WTC11 (cell line): ENCODE results near the gene MAPT. TPM values are rescaled to one million over a fixed set of nuclear protein-coding genes. Genes with fewer than 3 reads are reported as not detected.

Experiments used
- ATAC-seq: fragments of 200-7000 bp; cut with Tn5 transposase; 2 replicates; pipeline ENCODE4 v1.10.0; 2021; ENCODE audit warnings: mild to moderate bottlenecking, moderate library complexity
- CTCF ChIA-PET: fragments of 300-600 bp; sonication (Branson Sonifier 250); formaldehyde crosslinking; loops from one replicate; lab custom pipeline; 2021; ENCODE audit warnings: antibody characterized with exemption; lab: Charles Lee
- POLR2A ChIA-PET: fragments of 350-600 bp; sonication (Branson Sonifier 250); formaldehyde crosslinking; loops from one replicate; lab custom pipeline; 2021; ENCODE audit warnings: antibody characterized with exemption; lab: Charles Lee
- DNase-seq: peaks from one replicate; pipeline ENCODE4 v3.0.0; 2021; ENCODE audit warnings: low spot score
- H3K27ac Mint-ChIP-seq: 2 replicates; pipeline ENCODE4 v1.8.0; 2021; ENCODE audit warnings: mixed read lengths
- H3K27me3 Mint-ChIP-seq: 2 replicates; pipeline ENCODE4 v1.8.0; 2021; ENCODE audit warnings: low read depth, mild to moderate bottlenecking, moderate library complexity, mixed read lengths
- H3K36me3 Mint-ChIP-seq: 2 replicates; pipeline ENCODE4 v1.8.0; 2021; ENCODE audit warnings: mixed read lengths
- H3K4me1 Mint-ChIP-seq: 2 replicates; pipeline ENCODE4 v1.8.0; 2022; ENCODE audit warnings: mixed read lengths
- H3K4me3 Mint-ChIP-seq: 2 replicates; pipeline ENCODE4 v1.8.0; 2021; ENCODE audit warnings: mild to moderate bottlenecking, moderate library complexity, mixed read lengths
- H3K9me3 Mint-ChIP-seq: 2 replicates; pipeline ENCODE4 v1.8.0; 2021; ENCODE audit warnings: mixed read lengths
- AFF4 ChIP-seq: sonication (generic); formaldehyde crosslinking; IDR thresholded peaks from 2 replicates; pipeline ENCODE4 v1.8.1; 2023; ENCODE audit warnings: mild to moderate bottlenecking, missing genetic modification reagents, borderline replicate concordance
- ESRRA ChIP-seq: sonication (generic); formaldehyde crosslinking; IDR thresholded peaks from 2 replicates; pipeline ENCODE4 v1.8.1; 2022; ENCODE audit warnings: mild to moderate bottlenecking, missing genetic modification reagents, borderline replicate concordance
- HMGA2 ChIP-seq: fragments of 250-450 bp; sonication (Bioruptor Pico); IDR thresholded peaks from 2 replicates; pipeline ENCODE4 v1.4.0; 2021; ENCODE audit warnings: mild to moderate bottlenecking, moderate library complexity
- NFATC4 ChIP-seq: fragments of 250-450 bp; sonication (Bioruptor Pico); IDR thresholded peaks from 2 replicates; pipeline ENCODE4 v1.9.0; 2021; ENCODE audit warnings: mild to moderate bottlenecking
- NR3C1 ChIP-seq: sonication (generic); formaldehyde crosslinking; conservative IDR thresholded peaks from 2 replicates; pipeline ENCODE4 v1.8.1; 2023; ENCODE audit warnings: low read depth, mild to moderate bottlenecking, missing genetic modification reagents
- PRRX2 ChIP-seq: fragments of 250-450 bp; sonication (Bioruptor Pico); IDR thresholded peaks from 2 replicates; pipeline ENCODE4 v1.8.0; 2021; ENCODE audit warnings: mild to moderate bottlenecking
- SMAD4 ChIP-seq: sonication (generic); formaldehyde crosslinking; IDR thresholded peaks from 2 replicates; pipeline ENCODE4 v1.8.0; 2022; ENCODE audit warnings: mild to moderate bottlenecking, missing genetic modification reagents
- USF1 ChIP-seq: sonication (generic); formaldehyde crosslinking; IDR thresholded peaks from 2 replicates; pipeline ENCODE4 v1.8.0; 2022; ENCODE audit warnings: mild to moderate bottlenecking, missing genetic modification reagents
- ZBTB21 ChIP-seq: sonication (generic); formaldehyde crosslinking; IDR thresholded peaks from 2 replicates; pipeline ENCODE4 v1.8.1; 2023; ENCODE audit warnings: mild to moderate bottlenecking, missing genetic modification reagents, borderline replicate concordance
- ZNF138 ChIP-seq: sonication (generic); formaldehyde crosslinking; conservative IDR thresholded peaks from 2 replicates; pipeline ENCODE4 v1.8.1; 2022; ENCODE audit warnings: mild to moderate bottlenecking, moderate library complexity, missing genetic modification reagents
- ZNF532 ChIP-seq: fragments of 250-450 bp; sonication (Bioruptor Pico); IDR thresholded peaks from 2 replicates; pipeline ENCODE4 v1.9.0; 2021; ENCODE audit warnings: mild to moderate bottlenecking, borderline replicate concordance
- total RNA-seq: library from RNA; stranded (reverse); gene quantifications from 3 replicates; pipeline ENCODE4 v1.2.3, GENCODE V29; 2021
- TF ChIP-seq, protein P1 (sequence below): sonication (generic); formaldehyde crosslinking; IDR thresholded peaks from 2 replicates; pipeline ENCODE4 v1.8.1; 2023; ENCODE audit warnings: mild to moderate bottlenecking, missing genetic modification reagents
- TF ChIP-seq, protein P2 (sequence below): fragments of 250-450 bp; sonication (Bioruptor Pico); IDR thresholded peaks from 2 replicates; pipeline ENCODE4 v1.9.0; 2021; ENCODE audit warnings: mild to moderate bottlenecking
- TF ChIP-seq, protein P3 (sequence below): sonication (generic); formaldehyde crosslinking; conservative IDR thresholded peaks from 2 replicates; pipeline ENCODE4 v1.8.1; 2023; ENCODE audit warnings: mild to moderate bottlenecking, low read depth, missing genetic modification reagents, moderate library complexity
- TF ChIP-seq, protein P4 (sequence below): sonication (generic); formaldehyde crosslinking; IDR thresholded peaks from 2 replicates; pipeline ENCODE4 v1.8.0; 2023; ENCODE audit warnings: missing genetic modification reagents

Gene MAPT
- total RNA-seq, 1 experiment from 2014 or later = 2.2 TPM

GRCh38 chr17:45925311-45925710 lies 31.0 kb downstream of the MAPT start:
- ATAC-seq (no peak), DNase-seq (no peak)
- Mint-ChIP-seq H3K27me3 (peaks cover 6% of the 10 kb centered on the region), H3K27ac (no peak overlapping the region), H3K4me3 (no peak overlapping the region), H3K9me3 (peaks cover 22% of the 10 kb centered on the region), H3K4me1 (0 out of 2 replicates have a peak, but pooled peaks cover 2% of the 10 kb centered on the region), H3K36me3 (peaks cover 17% of the 10 kb centered on the region)
- CTCF ChIA-PET = no interaction called here
- POLR2A ChIA-PET = interaction anchor here (0.7 kb wide), 2 partner anchors 41 to 160 kb away, joined by 3 to 5 read pairs; no protein-coding TSS in a partner anchor
- TF ChIP-seq HMGA2 (no peak), NR3C1 (no peak), PRRX2 (no peak), ZNF138 (CRISPR knock-in tag) (no peak), ZNF532 (CRISPR knock-in tag) (no peak), AFF4 (no peak), NFATC4 (CRISPR knock-in tag) (no peak)
- TF ChIP-seq, protein P1, sequence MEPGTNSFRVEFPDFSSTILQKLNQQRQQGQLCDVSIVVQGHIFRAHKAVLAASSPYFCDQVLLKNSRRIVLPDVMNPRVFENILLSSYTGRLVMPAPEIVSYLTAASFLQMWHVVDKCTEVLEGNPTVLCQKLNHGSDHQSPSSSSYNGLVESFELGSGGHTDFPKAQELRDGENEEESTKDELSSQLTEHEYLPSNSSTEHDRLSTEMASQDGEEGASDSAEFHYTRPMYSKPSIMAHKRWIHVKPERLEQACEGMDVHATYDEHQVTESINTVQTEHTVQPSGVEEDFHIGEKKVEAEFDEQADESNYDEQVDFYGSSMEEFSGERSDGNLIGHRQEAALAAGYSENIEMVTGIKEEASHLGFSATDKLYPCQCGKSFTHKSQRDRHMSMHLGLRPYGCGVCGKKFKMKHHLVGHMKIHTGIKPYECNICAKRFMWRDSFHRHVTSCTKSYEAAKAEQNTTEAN (CRISPR knock-in tag) = no peak
- TF ChIP-seq, protein P2, sequence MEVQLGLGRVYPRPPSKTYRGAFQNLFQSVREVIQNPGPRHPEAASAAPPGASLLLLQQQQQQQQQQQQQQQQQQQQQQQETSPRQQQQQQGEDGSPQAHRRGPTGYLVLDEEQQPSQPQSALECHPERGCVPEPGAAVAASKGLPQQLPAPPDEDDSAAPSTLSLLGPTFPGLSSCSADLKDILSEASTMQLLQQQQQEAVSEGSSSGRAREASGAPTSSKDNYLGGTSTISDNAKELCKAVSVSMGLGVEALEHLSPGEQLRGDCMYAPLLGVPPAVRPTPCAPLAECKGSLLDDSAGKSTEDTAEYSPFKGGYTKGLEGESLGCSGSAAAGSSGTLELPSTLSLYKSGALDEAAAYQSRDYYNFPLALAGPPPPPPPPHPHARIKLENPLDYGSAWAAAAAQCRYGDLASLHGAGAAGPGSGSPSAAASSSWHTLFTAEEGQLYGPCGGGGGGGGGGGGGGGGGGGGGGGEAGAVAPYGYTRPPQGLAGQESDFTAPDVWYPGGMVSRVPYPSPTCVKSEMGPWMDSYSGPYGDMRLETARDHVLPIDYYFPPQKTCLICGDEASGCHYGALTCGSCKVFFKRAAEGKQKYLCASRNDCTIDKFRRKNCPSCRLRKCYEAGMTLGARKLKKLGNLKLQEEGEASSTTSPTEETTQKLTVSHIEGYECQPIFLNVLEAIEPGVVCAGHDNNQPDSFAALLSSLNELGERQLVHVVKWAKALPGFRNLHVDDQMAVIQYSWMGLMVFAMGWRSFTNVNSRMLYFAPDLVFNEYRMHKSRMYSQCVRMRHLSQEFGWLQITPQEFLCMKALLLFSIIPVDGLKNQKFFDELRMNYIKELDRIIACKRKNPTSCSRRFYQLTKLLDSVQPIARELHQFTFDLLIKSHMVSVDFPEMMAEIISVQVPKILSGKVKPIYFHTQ = no peak

- CTCF ChIA-PET = interaction anchor here (1.1 kb wide), 1 partner anchor 22 kb away, joined by 3 read pairs; no protein-coding TSS in a partner anchor
- Mint-ChIP-seq H3K4me3 (no peak overlapping the region), H3K4me1 (peaks cover 2% of the 10 kb centered on the region; the same call in 1 of the 2 replicates), H3K9me3 (peaks cover 22% of the 10 kb centered on the region), H3K27ac (no peak overlapping the region), H3K36me3 (peaks cover 17% of the 10 kb centered on the region), H3K27me3 (peaks cover 6% of the 10 kb centered on the region)
- DNase-seq (no peak), ATAC-seq (no peak)
- POLR2A ChIA-PET = no interaction called here
- TF ChIP-seq, protein P3, sequence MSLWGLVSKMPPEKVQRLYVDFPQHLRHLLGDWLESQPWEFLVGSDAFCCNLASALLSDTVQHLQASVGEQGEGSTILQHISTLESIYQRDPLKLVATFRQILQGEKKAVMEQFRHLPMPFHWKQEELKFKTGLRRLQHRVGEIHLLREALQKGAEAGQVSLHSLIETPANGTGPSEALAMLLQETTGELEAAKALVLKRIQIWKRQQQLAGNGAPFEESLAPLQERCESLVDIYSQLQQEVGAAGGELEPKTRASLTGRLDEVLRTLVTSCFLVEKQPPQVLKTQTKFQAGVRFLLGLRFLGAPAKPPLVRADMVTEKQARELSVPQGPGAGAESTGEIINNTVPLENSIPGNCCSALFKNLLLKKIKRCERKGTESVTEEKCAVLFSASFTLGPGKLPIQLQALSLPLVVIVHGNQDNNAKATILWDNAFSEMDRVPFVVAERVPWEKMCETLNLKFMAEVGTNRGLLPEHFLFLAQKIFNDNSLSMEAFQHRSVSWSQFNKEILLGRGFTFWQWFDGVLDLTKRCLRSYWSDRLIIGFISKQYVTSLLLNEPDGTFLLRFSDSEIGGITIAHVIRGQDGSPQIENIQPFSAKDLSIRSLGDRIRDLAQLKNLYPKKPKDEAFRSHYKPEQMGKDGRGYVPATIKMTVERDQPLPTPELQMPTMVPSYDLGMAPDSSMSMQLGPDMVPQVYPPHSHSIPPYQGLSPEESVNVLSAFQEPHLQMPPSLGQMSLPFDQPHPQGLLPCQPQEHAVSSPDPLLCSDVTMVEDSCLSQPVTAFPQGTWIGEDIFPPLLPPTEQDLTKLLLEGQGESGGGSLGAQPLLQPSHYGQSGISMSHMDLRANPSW (CRISPR knock-in tag) = no peak
- TF ChIP-seq ESRRA = no peak
- TF ChIP-seq USF1 (CRISPR knock-in tag) = no peak
- no peak for TF ChIP-seq SMAD4
- TF ChIP-seq ZBTB21 (CRISPR knock-in tag) = no peak
- TF ChIP-seq, protein P4, sequence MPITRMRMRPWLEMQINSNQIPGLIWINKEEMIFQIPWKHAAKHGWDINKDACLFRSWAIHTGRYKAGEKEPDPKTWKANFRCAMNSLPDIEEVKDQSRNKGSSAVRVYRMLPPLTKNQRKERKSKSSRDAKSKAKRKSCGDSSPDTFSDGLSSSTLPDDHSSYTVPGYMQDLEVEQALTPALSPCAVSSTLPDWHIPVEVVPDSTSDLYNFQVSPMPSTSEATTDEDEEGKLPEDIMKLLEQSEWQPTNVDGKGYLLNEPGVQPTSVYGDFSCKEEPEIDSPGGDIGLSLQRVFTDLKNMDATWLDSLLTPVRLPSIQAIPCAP (CRISPR knock-in tag) = no peak
Measured at GRCh38 chr17:45927247-45927646, 32.9 kb downstream of the MAPT start.
